Astrocyte of the spinal cord (primary cell): Measurements from ENCODE around the gene SMG9.

Experiments
- DNase-seq: peaks from one replicate; pipeline ENCODE4 v3.0.0; 2011; ENCODE audit warnings: low read depth, low spot score
- H3K4me3 ChIP-seq: 2 replicates; pipeline ENCODE4 v1.5.1; 2011; ENCODE audit warnings: low read depth, mild to moderate bottlenecking, low read length, moderate library complexity
- in situ Hi-C: cut with HindIII; loops from 2 replicates; pipeline ENCODE4 v1.10.0; 2017; ENCODE audit warnings: low sequenced_read_pairs
- TF ChIP-seq, protein P1 (sequence below): IDR thresholded peaks from 2 replicates; pipeline ENCODE4 v1.5.1; 2012; ENCODE audit warnings: low read depth, mild to moderate bottlenecking, low read length, inconsistent platforms

The SMG9 gene

DNA sequence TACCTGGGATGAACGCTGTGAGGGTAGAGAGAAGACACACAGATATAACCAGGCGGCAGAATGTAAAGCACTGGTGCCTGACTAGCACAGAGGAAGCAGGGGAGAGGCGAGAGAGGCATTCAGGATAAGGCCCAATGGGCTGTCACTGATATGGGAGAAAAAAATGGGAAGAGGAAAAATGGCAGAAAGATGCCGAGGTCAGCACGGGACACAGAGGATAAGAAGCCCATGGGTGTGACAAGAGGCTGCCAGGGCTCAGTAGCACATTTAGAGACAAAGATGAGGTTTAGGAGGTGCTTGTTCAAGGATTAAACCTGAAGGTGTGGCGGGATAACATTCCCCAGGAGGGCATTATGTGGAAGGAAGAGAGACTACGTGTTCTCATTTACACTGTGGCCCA, 5.6 kb downstream of the SMG9 start:
- TF ChIP-seq, protein P1, sequence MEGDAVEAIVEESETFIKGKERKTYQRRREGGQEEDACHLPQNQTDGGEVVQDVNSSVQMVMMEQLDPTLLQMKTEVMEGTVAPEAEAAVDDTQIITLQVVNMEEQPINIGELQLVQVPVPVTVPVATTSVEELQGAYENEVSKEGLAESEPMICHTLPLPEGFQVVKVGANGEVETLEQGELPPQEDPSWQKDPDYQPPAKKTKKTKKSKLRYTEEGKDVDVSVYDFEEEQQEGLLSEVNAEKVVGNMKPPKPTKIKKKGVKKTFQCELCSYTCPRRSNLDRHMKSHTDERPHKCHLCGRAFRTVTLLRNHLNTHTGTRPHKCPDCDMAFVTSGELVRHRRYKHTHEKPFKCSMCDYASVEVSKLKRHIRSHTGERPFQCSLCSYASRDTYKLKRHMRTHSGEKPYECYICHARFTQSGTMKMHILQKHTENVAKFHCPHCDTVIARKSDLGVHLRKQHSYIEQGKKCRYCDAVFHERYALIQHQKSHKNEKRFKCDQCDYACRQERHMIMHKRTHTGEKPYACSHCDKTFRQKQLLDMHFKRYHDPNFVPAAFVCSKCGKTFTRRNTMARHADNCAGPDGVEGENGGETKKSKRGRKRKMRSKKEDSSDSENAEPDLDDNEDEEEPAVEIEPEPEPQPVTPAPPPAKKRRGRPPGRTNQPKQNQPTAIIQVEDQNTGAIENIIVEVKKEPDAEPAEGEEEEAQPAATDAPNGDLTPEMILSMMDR, result no peak
- in situ Hi-C loops, result no loop called here
- H3K4me3 ChIP-seq, result no peak overlapping the region
- no peak for DNase-seq

DNA sequence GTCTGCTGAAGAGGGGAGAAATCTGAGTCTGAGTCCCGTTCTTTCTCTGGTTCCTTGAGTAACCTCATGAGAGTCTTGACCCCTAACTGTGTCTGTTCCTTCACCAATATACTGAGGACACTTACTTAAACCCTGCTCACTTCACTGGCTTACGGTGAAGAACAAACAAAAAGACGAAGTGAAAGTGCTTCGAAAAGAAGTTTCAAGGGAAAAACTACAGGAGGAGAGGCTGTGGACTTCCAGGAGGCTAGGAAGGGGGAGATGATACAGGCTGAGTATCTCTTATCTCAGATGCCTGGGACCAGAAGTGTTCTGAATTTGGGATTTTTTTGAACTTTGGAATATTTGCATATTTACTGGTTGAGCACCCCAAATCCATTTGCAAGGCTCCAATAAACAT, 6.1 kb downstream of the SMG9 start:
- TF ChIP-seq, protein P1, result no peak
- in situ Hi-C loops, result no loop called here
- H3K4me3 ChIP-seq, result no peak overlapping the region
- no peak for DNase-seq

DNA sequence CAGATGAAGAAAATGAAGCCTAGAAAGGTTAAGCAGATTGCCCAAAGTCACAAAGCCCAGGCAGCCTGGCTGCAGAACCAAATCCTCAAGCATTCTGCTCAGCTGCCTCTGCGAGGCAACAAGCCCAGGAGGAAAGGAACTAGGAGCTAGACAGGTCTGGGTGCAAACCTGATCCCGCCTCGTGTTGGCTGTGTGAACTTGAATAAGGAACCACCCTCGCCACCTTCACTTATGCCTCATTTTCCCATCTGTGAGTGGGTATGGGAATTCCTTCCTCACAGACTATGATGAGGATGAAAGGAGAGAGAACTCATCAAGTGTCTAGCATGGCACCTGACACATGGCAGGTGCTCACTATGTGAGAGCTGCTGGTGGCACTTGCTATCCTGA, 6.6 kb downstream of the SMG9 start:
- H3K4me3 ChIP-seq, result no peak overlapping the region
- in situ Hi-C loops, result no loop called here
- DNase-seq, result no peak
- TF ChIP-seq, protein P1, result no peak

DNA sequence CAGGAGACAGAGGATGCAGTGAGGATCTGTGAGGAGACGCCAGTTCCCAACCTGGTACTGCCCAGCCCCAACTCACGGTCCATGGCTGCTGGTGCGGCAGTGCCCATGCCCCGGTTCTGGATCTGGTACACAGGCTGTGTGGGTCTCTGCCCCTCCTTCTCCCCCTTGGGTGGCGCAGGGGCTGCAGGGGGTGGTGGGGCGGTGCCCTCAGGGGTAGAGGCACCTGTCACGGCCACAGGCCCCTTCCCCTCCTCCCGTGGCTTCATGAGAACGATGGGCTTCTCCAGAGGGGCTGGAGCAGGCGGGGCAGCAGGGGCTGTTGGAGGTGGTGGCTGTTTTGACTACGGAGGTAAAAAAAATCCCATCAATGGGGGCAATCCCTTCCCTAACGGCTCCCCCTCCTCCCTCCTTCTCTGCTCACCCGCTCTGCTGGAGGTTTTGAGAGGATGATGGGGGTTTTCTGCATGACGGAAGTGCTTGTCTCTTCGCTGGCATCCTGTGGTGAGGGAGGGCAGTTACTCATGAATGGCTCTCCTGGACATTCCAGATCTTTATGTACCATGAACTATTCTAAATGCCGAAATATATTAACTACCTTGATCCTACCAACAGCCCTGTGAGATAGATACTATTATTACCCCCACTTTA, 7.1 kb downstream of the SMG9 start:
- in situ Hi-C loops, result no loop called here
- TF ChIP-seq, protein P1, result no peak
- peak; percentile 29 for DNase-seq
- no peak overlapping the region for H3K4me3 ChIP-seq

DNA sequence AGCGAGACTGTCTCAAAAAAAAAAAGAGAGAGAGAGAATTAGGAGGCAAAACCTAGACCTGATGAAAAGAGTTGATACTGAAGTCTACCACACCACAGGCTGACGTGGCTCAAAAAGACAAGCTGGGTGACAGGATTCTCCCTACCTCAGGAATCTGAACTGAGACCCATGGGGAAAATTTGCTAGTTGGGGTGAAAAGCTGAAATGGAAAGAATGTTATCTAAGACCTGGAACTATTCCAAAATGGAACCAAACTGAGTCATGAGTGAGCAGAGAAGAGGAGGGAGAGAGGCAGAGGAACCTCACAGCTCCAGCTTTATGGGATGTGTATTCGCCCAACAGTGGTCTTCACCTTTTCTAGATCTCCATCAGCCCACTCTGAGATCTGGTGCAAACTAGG, 11.7 kb downstream of the SMG9 start:
- DNase-seq, result peak; percentile 48
- no peak overlapping the region for H3K4me3 ChIP-seq
- in situ Hi-C loops, result no loop called here
- TF ChIP-seq, protein P1, result no peak

DNA sequence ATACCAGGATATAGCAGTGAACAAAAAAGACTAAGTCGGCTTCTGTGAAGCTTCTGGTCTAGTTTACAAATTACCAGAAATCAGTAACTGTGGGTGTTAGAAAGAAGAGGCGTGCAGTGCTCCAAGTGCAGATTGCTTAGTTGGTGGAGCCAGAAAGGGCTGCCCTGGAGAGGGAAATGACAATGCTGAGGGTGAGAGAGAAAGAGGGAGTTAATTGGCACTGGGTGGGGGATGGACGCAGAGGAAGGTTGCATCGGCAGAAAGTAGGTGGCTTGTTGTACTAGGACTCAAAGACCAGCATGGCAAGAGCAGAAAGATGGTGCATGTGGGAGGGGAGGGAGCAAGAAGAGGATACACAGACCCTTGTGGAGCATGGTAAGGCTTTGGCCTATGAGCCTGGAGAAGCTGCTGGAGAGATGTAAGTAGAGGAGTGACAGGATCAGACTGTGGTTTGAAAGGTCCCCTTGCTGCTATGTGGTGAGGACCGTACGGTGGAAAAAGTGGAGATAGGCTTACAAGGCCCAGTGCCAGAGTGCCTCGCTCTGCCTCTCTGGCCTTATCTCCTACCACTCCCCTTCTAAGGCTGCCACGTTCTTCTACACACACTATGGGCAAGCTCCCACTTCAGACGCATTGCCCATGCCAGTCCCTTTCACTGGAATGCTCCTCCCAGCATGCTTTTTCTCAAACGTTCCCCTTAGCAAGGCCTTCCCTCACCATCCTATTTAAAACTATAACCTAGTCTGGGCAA, 13.5 kb downstream of the SMG9 start:
- no peak for DNase-seq
- in situ Hi-C loops, result no loop called here
- TF ChIP-seq, protein P1, result no peak
- no peak overlapping the region for H3K4me3 ChIP-seq
